ENCODE results near the gene PGM1. TPM values are rescaled to one million over a fixed set of nuclear protein-coding genes. Genes with fewer than 3 reads are reported as not detected.

PGM1 gene
- total RNA-seq, 1 experiment from 2014 or later = 54.6 TPM

DNA sequence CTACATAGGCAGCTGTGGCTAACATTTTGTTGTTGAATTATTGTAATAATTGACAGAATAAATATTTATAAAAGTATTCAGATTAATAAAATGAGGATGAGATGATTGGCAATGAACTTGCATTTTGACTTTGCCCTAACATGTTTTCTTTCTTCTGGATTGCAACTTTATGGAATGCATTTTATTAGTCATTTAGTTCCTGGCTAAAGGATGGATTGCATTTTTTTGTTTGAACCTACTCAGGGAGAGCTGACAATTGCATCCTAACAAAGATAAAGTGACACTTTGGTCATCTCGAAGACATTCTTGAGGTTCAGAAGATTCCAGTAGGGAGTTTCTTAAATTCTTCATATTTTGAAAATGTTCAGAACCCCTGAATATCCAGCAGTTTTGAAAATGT is 37.5 kb downstream of the PGM1 start:
- H3K4me3 ChIP-seq (replicated peaks in 1 of 2; ENCODE audit: low read depth in 1 of 2, low read length in 2 of 2) = no peak overlapping the region
- no peaks in the 10 kb centered on the region for H3K9me2 ChIP-seq (ENCODE audit: insufficient read depth)
- ChIA-PET RAD21 (ENCODE audit: low non-redundant PET in 1 of 2, low total read pairs in 2 of 2, uncharacterized antibody in 2 of 2, unreplicated experiment in 2 of 2) (no interaction called here), POLR2A (no interaction called here), CTCF (no interaction called here)
- peaks cover 0 to 9% of the 10 kb centered on the region in 2 experiments; a peak in 2 of 4 replicates for H3K36me3 ChIP-seq (ENCODE audit: control insufficient read depth in 1 of 2, insufficient read depth in 2 of 2, low read length in 2 of 2)
- intact Hi-C loops (cut with micrococcal nuclease) = no loop called here
- no peaks in the 10 kb centered on the region for H3K27me3 ChIP-seq (ENCODE audit: insufficient read depth, low read length)
- ATAC-seq (no peak), DNase-seq (ENCODE audit: low read depth, low spot score) (no peak)
- peaks cover 0 to 19% of the 10 kb centered on the region in 2 experiments; a peak in 3 of 4 replicates for H3K4me1 ChIP-seq (ENCODE audit: control insufficient read depth in 1 of 2, insufficient read depth in 2 of 2, low read length in 2 of 2)
- TF ChIP-seq RAD21 (IDR thresholded peaks at IDR 0.05; ENCODE audit: low read depth) (no peak), ELF1 (IDR thresholded peaks at IDR 0.05; ENCODE audit: borderline replicate concordance, low read depth) (no peak), JUND (IDR thresholded peaks at IDR 0.05) (no peak)
- TF ChIP-seq, protein P1, sequence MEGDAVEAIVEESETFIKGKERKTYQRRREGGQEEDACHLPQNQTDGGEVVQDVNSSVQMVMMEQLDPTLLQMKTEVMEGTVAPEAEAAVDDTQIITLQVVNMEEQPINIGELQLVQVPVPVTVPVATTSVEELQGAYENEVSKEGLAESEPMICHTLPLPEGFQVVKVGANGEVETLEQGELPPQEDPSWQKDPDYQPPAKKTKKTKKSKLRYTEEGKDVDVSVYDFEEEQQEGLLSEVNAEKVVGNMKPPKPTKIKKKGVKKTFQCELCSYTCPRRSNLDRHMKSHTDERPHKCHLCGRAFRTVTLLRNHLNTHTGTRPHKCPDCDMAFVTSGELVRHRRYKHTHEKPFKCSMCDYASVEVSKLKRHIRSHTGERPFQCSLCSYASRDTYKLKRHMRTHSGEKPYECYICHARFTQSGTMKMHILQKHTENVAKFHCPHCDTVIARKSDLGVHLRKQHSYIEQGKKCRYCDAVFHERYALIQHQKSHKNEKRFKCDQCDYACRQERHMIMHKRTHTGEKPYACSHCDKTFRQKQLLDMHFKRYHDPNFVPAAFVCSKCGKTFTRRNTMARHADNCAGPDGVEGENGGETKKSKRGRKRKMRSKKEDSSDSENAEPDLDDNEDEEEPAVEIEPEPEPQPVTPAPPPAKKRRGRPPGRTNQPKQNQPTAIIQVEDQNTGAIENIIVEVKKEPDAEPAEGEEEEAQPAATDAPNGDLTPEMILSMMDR (IDR thresholded peaks at IDR 0.05 in 2 of 3, conservative IDR thresholded peaks at IDR 0.05 in 1 of 3; ENCODE audit: borderline replicate concordance in 1 of 3, insufficient read depth in 1 of 3, low read depth in 2 of 3, low read length in 2 of 3) = no peak
- TF ChIP-seq, protein P2, sequence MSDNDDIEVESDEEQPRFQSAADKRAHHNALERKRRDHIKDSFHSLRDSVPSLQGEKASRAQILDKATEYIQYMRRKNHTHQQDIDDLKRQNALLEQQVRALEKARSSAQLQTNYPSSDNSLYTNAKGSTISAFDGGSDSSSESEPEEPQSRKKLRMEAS (IDR thresholded peaks at IDR 0.05) = no peak
- TF ChIP-seq, protein P3, sequence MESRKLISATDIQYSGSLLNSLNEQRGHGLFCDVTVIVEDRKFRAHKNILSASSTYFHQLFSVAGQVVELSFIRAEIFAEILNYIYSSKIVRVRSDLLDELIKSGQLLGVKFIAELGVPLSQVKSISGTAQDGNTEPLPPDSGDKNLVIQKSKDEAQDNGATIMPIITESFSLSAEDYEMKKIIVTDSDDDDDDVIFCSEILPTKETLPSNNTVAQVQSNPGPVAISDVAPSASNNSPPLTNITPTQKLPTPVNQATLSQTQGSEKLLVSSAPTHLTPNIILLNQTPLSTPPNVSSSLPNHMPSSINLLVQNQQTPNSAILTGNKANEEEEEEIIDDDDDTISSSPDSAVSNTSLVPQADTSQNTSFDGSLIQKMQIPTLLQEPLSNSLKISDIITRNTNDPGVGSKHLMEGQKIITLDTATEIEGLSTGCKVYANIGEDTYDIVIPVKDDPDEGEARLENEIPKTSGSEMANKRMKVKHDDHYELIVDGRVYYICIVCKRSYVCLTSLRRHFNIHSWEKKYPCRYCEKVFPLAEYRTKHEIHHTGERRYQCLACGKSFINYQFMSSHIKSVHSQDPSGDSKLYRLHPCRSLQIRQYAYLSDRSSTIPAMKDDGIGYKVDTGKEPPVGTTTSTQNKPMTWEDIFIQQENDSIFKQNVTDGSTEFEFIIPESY (IDR thresholded peaks at IDR 0.05; ENCODE audit: extremely low read depth, insufficient replicate concordance, low read length) = no peak
- no TSS peak for BruUV-seq (replicated peaks)
- no peak overlapping the region for H3K9ac ChIP-seq (ENCODE audit: low read length)
- H2AFZ ChIP-seq (ENCODE audit: low read depth, low read length, poor library complexity, severe bottlenecking) = no peak overlapping the region
- H3K4me2 ChIP-seq (ENCODE audit: low read length) = no peak overlapping the region
- no peaks in the 10 kb centered on the region for H3K79me2 ChIP-seq (ENCODE audit: insufficient read depth, low read length)
- no peaks in the 10 kb centered on the region for H3K9me3 ChIP-seq (ENCODE audit: control insufficient read depth in 1 of 2, insufficient read depth in 1 of 2, low read depth in 1 of 2, low read length in 2 of 2)
- no peak overlapping the region for H3K27ac ChIP-seq (ENCODE audit: low read depth, low read length)
- no peaks in the 10 kb centered on the region for H4K20me1 ChIP-seq (ENCODE audit: insufficient read depth)

All from HCT116 (cell line).